ENCODE results near the gene BCR.
"Not testable (repeated sequence)": the region's sequence is repeated elsewhere in the genome, so short reads cannot be mapped to it uniquely, and the experiment has no call there.

BCR gene

DNA sequence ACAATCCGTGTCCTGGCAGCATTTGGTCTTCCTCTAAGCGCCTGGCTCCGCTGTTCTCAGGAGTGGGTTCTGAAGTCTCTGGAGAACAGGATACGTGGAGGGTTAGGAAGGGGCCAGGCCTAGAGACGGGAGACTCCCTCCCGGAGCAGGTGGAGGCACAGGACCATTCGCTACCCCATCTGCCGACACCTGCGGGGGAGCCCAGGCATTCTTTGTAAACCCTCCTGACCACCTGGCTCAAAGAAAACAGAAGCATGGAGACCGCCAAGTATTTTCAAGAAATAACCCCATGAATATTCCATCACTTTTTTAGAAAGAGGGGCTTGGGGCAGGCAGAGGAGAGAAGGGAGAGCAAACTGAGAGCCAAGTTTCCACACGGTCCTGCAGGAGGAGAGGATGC, 136.3 kb downstream of the BCR start:
- DNase-seq (ENCODE audit: low read depth in 2 of 2), result not testable (repeated sequence)

DNA sequence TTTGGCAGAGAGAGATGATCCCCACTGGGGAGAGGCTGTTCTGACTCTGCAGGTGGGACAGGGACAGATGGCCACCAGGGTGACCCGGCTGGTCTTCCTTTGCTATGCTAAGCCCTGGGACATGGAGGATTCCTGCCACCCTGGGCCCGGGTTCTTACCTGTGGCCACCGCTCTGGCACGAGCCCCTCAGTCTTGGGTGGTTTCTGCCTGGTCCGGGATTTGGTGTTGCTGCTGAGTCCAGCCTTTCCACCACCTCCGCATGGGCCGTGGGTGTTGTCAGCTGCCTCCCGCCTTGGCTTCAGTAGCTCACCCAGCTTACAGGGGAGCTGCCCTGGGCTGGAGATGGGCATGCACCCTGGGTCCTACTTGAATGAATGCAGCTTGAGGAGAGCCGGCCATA, 138.0 kb downstream of the BCR start:
- DNase-seq (ENCODE audit: low read depth in 2 of 2), result not testable (repeated sequence)

DNA sequence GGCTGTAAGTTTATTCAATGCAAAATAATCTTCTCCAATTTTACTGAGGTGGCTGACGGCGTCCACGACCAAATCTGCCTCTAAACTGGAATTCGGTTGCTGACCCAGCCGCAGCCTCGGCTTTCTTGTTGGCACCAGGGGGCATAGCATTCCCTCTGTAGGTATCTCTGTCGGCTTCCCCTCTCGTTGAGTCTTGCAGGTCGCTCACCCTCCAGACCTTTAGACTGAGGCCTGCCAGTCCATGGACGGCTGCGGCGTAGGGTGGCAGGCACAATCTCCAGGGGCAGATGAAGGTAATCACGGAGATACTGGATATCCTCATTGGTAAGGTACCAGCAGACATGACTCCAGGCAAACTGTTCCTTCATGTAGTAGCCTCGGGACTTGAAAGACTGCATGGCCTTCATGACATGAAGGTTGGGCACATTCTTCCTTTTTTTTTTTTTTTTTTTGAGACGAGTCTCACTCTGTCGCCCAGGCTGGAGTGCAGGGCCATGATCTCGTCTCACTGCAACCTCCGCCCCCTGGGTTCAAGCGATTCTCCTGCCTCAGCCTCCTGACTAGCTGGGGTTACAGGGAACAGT, 142.3 kb downstream of the BCR start:
- not testable (repeated sequence) for DNase-seq (ENCODE audit: low read depth in 2 of 2)

DNA sequence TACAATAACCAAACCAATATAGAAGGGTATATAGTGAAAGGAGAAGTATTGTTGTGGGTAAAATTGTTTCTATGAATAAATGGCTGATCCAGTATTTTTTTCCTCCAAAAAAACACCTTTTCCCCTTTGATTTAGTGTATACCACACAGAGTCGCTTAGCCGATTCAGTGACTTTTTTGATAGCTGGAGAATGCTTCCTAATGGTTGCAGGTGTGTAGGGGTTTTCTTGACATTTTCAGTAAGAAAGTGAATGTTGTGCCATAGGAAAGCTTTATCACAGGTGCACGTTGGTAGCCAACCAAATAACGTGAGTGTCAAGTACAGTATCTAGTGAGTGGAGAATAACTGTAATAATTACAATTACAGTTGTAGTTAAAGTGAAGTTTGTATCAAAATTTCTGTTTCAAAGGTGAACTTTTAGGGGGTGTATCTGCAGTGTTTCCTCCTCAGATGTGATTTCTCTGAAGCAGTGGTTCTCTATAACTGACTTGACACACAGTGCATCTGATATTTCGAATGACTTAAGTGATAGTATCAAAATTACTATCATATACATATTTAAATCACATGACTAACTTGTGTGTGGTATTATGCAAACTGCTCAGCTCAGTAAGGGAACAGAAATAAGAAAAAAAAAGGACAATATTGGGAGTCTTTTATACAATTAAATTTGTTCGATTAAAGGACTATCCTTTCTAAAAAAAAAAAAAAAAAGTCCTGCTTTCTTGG, 143.8 kb downstream of the BCR start:
- DNase-seq (ENCODE audit: low read depth in 2 of 2), result not testable (repeated sequence)

DNA sequence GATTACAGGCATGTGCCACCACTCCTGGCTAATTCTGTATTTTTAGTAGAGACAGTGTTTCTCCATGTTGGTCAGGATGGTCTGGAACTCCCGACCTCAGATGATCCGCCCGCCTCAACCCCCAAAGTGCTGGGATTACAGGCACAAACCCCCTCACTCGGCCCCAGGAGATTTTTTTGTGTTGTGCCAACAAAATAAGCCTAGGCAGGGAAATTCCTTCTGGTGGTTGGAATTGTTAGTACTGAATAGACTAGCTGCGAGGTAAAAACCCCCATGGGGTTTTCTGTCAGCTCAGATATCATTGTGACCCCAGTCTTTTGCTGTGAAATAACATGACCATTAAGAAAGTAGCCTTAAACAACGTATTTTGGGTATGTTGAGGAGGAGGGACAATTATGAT, 144.9 kb downstream of the BCR start:
- no peak for DNase-seq (ENCODE audit: low read depth in 2 of 2)

DNA sequence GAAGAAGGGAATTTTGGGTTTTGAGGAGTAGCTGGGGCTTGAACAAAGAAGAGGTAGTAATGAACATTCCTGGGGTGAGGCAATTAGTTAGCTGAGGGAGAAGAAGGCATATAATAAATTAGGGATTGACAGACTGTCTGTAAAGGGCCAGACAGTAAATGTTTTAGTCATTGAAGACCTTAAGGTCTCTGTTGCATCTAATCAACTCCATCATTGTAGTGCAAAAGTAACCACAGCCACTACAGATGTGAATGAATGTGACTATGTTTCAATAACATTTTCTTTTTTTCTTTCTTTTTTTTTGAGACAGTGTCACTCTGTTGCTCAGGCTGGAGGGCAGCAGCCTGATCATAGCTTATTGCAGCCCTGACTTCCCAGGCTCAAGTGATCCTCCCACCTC, 153.5 kb downstream of the BCR start:
- not testable (repeated sequence) for DNase-seq (ENCODE audit: low read depth in 2 of 2)

DNA sequence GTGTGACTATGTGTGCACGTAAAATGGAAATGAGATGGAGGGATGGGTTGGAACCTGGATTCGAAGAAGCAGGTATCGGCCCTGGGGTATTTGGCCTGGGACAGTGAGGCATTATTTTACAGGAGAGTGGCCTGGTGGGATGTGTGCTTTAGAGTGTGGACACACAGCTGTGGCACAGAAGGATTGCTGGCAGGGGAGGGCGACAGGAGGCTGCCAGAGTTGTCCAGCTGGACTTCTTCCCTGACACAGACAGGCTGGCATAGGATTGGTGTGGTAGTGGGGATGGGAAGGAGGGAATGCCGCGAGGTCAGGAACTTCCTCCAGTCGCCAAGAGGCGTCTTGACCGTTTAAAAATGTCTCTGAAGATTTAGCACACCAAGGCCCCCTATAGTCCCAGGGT, 157.4 kb downstream of the BCR start:
- not testable (repeated sequence) for DNase-seq (ENCODE audit: low read depth in 2 of 2)

DNA sequence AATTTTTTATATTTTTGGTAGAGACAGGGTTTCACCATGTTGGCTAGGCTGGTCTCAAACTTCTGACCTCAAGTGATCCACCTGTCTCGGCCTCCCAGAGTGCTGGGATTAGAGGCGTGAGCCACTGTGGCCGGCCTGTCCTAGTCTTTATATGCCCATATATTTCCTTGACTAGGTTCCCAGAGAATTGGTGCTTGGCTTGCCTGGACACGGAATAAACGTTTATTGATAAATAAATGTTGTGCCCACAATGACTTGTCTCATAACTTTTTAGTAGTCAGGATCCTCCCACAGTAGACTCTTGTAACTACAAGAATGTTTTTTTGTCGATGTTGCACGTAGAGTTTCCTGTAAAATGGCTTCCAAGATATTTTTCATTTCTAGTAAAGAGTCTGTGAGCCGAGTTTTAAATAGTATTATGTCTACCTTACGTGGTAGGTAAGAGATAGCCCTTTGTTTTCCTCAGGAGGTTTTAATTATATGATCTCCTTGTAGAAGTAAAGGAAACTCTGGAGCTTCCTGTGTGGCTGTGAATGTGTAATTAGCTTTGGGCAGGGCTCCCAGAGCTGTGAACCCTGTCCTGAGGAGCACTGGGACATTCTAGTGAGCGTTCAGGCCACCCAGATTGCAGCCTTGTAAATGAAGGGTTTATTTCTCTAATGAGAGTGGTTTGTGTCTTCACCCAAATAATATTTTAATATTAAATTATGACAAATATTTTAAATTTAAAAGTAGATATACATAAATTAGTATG, 161.8 kb downstream of the BCR start:
- not testable (repeated sequence) for DNase-seq (ENCODE audit: low read depth in 2 of 2)

DNA sequence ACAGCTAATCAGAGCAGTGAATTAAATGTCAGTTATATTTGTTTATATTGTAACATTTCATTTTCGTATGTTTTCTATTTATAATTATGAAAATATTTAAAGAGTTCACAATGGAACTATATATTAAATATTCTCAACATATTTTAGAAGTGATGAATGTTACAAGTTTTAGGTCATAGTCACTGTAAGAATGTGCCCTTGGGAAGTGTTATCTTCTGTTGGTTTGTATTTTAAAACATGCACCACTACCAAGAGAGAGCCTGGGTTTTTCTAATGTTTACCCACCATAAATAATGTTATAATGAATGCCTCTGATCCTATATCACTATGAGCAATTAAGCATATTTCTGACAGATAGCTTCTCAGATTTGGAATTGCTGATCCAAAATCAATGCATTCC, 171.0 kb downstream of the BCR start:
- DNase-seq (ENCODE audit: low read depth in 2 of 2), result no peak

DNA sequence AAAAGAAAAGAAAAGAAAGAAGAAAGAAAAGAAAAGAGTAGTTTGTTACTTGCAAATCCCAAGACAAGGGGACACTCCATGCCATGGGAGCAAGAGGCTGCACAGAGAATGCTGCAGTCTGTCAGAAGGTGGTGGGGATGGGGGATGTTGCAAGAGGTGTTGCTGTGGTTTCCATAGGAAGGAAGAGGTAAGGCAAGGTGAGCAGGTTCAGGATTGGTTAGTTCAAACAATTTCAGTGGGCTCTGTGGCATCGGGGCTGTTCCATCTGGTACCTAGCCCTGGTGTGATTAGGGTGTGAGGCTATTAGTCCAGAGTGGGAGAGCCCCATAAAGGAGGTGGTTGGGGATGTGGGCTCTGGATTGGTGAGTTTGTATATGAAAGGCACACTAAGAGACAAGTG, 172.7 kb downstream of the BCR start:
- no peak for DNase-seq (ENCODE audit: low read depth in 2 of 2)

DNA sequence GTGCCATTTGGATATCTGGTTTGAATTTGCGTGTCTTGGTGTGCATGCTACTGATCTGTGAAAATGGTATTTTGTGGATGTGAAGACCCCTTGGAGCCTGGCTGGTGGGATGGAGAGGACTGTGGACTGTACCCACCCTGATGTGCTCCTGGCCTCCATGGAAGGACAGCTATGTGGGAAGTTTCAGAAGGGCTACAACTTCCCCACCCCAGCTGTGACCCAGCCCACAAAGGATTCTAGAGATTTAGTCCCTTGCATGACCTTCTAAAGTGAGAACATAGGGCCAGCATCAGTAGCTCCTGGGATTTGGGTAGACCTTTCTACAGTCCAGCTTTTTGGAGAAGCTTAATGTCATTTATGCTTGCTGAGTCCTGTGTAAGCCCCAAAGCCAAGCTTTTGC, 173.4 kb downstream of the BCR start:
- DNase-seq (ENCODE audit: low read depth in 2 of 2), result no peak

DNA sequence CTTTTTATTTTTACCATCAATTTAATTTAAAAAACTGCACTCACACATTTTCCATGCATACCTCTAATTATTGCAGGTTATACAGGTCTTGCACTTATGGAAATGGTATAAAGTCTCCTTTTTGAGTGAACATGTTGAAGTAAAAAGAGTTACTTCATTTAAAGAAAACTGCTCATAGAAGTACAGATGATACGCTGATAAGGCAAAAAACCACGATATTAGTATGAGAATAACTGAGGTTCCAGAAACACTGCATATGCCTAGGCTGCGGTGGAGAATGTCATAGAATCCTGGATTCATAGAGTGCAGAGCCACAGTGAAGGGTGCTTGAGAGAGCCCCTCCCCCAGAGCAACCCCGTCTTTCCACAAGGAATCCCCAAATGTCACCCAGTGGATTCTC, 175.8 kb downstream of the BCR start:
- no peak for DNase-seq (ENCODE audit: low read depth in 2 of 2)

DNA sequence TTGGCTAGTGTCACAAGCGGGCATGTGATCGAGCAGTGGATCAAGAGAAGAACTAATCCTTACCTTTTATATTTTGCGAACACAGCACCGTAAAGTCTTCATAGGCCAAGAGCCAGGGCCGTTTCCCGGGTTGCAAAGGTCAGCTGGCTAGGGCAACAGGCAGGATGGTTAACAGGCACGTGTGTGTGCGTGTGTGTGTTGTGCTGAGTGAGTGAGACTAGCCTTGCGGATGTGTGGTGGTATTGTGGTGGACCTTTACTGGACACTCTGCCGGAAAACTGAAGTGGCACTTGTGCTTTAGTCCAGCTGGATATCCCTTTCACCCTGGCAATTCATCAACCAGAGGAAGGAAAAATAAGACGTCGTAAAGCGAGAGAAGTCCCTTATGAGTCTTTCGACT, 176.7 kb downstream of the BCR start:
- DNase-seq (ENCODE audit: low read depth in 2 of 2), result no peak

DNA sequence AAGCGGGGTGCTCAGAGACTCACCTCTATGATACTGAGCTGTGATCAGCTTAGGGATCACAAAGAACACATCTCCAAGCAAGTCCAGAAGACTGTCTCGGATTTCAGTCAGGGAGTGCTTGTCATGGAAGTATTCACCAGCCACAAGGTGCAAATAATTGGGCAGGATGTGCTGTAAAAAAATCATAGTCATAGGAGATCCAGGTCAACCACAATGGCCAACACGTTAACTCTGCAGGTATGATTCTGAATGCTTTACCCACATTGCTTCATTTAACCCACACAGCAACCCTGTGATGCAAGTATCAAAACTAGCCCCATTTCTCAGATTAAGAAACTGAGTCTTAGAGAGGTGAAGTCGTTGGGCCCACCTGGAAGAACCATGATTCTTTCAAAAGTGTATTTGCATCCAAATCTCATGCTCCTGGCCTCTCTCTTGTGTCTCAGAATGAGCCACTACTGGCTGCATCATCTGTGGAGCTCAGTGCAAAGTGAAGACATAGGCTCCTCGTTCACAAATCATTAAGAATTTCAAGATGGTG, 179.3 kb downstream of the BCR start:
- DNase-seq (ENCODE audit: low read depth in 2 of 2), result no peak

DNA sequence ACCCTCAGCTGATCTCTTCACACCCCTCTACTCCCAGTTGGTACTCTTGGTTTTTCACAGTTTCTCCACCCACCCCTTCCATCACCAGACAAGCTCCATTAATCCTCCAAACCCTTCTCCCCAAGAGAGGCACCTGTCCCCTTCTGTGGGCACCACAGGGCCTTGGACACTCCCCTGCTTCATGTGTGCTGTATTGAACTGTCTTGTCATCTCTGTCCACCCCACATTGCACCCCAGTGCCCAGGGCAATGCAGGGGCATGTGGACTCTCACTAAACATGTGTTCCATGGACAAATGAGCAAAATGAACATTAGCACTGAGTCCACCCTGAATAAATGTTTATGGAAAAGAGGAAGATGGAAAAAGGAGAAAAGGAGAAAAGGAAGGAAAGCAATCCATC, 181.4 kb downstream of the BCR start:
- DNase-seq (ENCODE audit: low read depth in 2 of 2), result no peak

DNA sequence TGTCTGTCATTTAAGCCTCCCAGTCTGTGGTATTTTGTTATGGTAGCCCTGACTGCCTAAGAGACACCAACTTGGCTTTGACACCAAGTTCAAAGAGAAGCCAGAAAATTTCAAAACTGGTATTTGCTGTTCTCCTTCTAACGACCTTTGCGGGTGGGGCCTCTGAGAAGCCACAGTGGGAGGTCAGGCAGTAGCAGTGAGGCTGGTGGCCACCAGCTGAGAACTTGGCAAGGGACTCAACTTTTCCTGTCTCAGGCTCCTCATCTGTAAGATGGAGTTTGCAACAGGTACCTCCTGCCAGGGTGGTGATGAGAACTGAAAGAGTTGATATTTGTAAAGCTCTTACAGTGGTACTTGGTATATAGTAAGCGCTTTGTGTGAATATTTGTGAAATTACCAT, 183.4 kb downstream of the BCR start:
- DNase-seq (ENCODE audit: low read depth in 2 of 2), result no peak

DNA sequence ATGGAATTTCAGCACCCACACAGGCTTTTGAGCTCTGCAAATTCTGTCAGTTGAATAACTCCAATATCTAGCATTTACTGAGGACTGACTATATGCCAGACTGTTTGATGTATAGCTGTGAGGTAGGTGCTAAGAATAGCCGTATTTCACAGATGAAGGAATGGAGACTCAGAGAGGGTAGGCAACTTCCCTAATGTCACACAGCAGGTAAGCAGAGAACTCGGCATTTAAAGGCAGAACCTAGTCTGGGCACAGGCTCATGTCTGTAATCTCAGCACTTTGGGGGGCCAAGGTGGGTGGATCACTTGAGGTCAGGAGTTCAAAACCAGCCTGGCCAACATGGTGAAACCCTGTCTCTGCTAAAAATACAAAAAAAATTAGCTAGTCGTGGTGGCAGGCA, 184.1 kb downstream of the BCR start:
- DNase-seq (ENCODE audit: low read depth in 2 of 2), result no peak

DNA sequence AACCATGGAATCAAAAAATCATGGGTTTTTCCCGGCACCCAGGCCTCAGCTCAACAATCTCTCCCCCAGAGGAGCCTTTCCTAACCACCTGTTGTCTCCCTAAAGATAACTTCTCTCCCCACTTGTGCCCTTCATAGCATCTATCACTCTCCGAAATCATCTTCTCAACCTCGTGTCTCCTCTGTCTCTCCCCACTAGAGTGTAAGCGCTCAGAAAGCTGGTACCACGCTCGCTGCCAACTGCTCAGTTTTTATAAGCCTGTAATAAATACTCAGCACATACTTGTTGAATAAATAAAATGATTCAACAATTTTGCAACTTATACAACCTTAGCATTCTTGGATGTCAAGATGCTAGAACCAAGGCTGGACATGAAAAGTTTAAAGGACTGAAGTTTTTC, 185.2 kb downstream of the BCR start:
- no peak for DNase-seq (ENCODE audit: low read depth in 2 of 2)

DNA sequence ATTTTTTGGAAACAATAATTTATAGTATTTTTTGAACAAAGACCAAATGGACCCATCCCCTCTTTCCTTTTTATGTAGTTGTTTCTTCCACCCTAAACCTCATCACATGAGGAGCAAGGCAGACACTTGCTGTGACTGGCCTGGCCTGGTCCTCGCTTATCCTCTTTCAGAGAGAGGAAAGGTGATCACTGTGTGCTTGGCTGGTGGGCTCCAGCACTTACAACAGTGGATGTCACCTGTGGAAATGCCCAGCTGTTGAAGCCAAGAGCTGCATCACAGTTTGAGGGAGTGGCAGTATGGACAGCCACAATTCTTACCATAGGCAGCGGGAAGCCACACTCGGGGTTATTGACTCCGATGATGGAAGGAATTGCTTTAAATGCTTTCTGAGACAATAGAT, 185.7 kb downstream of the BCR start:
- no peak for DNase-seq (ENCODE audit: low read depth in 2 of 2)

DNA sequence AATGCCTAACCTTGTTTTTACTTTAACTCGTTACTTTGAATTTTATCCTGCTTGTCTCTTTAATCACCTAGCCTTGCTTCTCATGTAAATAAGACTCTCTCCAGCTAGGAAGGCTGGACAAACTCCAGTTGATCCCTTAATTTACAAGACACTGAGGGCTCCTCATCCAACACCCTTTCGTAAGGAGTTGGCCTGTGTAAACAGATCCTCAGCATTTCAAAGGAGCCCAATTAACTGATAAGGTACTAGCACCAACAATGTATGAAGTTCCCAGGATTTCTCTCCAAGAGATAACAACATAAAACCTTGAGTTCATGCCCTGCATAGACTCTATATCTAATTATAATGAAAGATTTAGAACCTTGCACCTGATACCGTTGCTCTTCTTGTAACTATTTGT, 186.9 kb downstream of the BCR start:
- not testable (repeated sequence) for DNase-seq (ENCODE audit: low read depth in 2 of 2)
